ENCODE results near the gene CHRNB4.
A peak's percentile ranks its signal among the peaks of the same experiment; 100 is the strongest.

The CHRNB4 gene

GRCh38 chr15:78671626-78672211, 30.7 kb upstream of the CHRNB4 start:
- DNase-seq (ENCODE audit: low spot score): no peak

GRCh38 chr15:78668987-78669386, 28.0 kb upstream of the CHRNB4 start:
- DNase-seq (ENCODE audit: low spot score): no peak

GRCh38 chr15:78667578-78668236, 26.7 kb upstream of the CHRNB4 start:
- no peak for DNase-seq (ENCODE audit: low spot score)

GRCh38 chr15:78666010-78666409, 25.0 kb upstream of the CHRNB4 start:
- no peak for DNase-seq (ENCODE audit: low spot score)

- no peak for DNase-seq (ENCODE audit: low spot score)
Measured at GRCh38 chr15:78663703-78664102, 22.7 kb upstream of the CHRNB4 start.

- no peak for DNase-seq (ENCODE audit: low spot score)
Measured at GRCh38 chr15:78662028-78662427, 21.0 kb upstream of the CHRNB4 start.

GRCh38 chr15:78661001-78661400, 20.0 kb upstream of the CHRNB4 start:
- DNase-seq (ENCODE audit: low spot score): no peak

GRCh38 chr15:78660584-78660983, 19.6 kb upstream of the CHRNB4 start:
- no peak for DNase-seq (ENCODE audit: low spot score)

- no peak for DNase-seq (ENCODE audit: low spot score)
Measured at GRCh38 chr15:78658823-78659222, 17.8 kb upstream of the CHRNB4 start.

- DNase-seq (ENCODE audit: low spot score): no peak
Measured at GRCh38 chr15:78654272-78654671, 13.3 kb upstream of the CHRNB4 start.

- DNase-seq (ENCODE audit: low spot score): no peak
Measured at GRCh38 chr15:78651930-78652615, 11.1 kb upstream of the CHRNB4 start.

- no peak for DNase-seq (ENCODE audit: low spot score)
Measured at GRCh38 chr15:78651007-78651406, 10.0 kb upstream of the CHRNB4 start.

- no peak for DNase-seq (ENCODE audit: low spot score)
Measured at GRCh38 chr15:78650022-78650421, 9.0 kb upstream of the CHRNB4 start.

GRCh38 chr15:78645009-78645408, 4.0 kb upstream of the CHRNB4 start:
- DNase-seq (ENCODE audit: low spot score): no peak

GRCh38 chr15:78642331-78642730, 1.3 kb upstream of the CHRNB4 start:
- no peak for DNase-seq (ENCODE audit: low spot score)

GRCh38 chr15:78641749-78642275, 802 bp upstream of the CHRNB4 start:
- no peak for DNase-seq (ENCODE audit: low spot score)

- no peak for DNase-seq (ENCODE audit: low spot score)
Measured at GRCh38 chr15:78640527-78641101, 396 bp downstream of the CHRNB4 start.

GRCh38 chr15:78638658-78639314, 2.2 kb downstream of the CHRNB4 start:
- peak; percentile 65 for DNase-seq (ENCODE audit: low spot score)

GRCh38 chr15:78637776-78638435, 3.1 kb downstream of the CHRNB4 start:
- DNase-seq (ENCODE audit: low spot score): no peak

- no peak for DNase-seq (ENCODE audit: low spot score)
Measured at GRCh38 chr15:78636378-78636859, 4.6 kb downstream of the CHRNB4 start.

GRCh38 chr15:78635346-78635745, 5.7 kb downstream of the CHRNB4 start:
- no peak for DNase-seq (ENCODE audit: low spot score)

Data from germinal center (tissue), 1 donor.